OCI-LY7 (cell line): ENCODE measurements around the gene PIEZO1. TPM values are rescaled to one million over a fixed set of nuclear protein-coding genes. Genes with fewer than 3 reads are reported as not detected.

ENCODE experiments used
- BruUV-seq: library from RNA; stranded (reverse); fragments of 400-500 nt; replicated peaks from 2 replicates; lab custom pipeline; 2021; lab: Mats Ljungman, UMichigan
- CTCF ChIA-PET: fragments of 300-600 bp; sonication (Branson Sonifier 250); formaldehyde crosslinking; loops from one replicate; lab custom pipeline; 2022; ENCODE audit warnings: antibody characterized with exemption; ENCODE audit not compliant: unreplicated experiment; lab: Charles Lee
- POLR2A ChIA-PET: fragments of 300-600 bp; sonication (Branson Sonifier 250); formaldehyde crosslinking; loops from one replicate; lab custom pipeline; 2022; ENCODE audit warnings: antibody characterized with exemption; lab: Charles Lee
- DNase-seq: peaks from one replicate; pipeline ENCODE4 v3.0.0-alpha.2; 2015; ENCODE audit warnings: low spot score
- H2AFZ ChIP-seq: fragments of 200-600 bp; sonication (generic), shearing (Covaris generic); 2 replicates; pipeline ENCODE4 v1.6.1; 2014; ENCODE audit warnings: mild to moderate bottlenecking, antibody characterized with exemption, low read length, moderate library complexity
- H3K27ac ChIP-seq: fragments of 200-600 bp; sonication (generic); 2 replicates; pipeline ENCODE4 v1.5.1; 2014; ENCODE audit warnings: mixed run types, low read depth, mild to moderate bottlenecking, moderate library complexity, low read length, inconsistent platforms; ENCODE audit not compliant: poor library complexity, severe bottlenecking
- H3K36me3 ChIP-seq: fragments of 200-600 bp; sonication (generic); 2 replicates; pipeline ENCODE4 v1.6.1; 2014; ENCODE audit warnings: mild to moderate bottlenecking, antibody characterized with exemption, low read length, moderate library complexity, mixed read lengths; ENCODE audit not compliant: insufficient read depth
- H3K4me1 ChIP-seq: fragments of 200-600 bp; sonication (generic); 2 replicates; pipeline ENCODE4 v1.5.1; 2014; ENCODE audit warnings: mild to moderate bottlenecking, low read length; ENCODE audit not compliant: insufficient read depth, poor library complexity, severe bottlenecking
- H3K4me2 ChIP-seq: fragments of 200-600 bp; sonication (generic); 2 replicates; pipeline ENCODE4 v1.6.1; 2014; ENCODE audit warnings: mild to moderate bottlenecking, low read length
- H3K4me3 ChIP-seq: fragments of 200-600 bp; sonication (generic); 2 replicates; pipeline ENCODE4 v1.5.1; 2014; ENCODE audit warnings: mild to moderate bottlenecking, low read depth, low read length; ENCODE audit not compliant: poor library complexity, severe bottlenecking
- H3K79me2 ChIP-seq: fragments of 200-600 bp; sonication (generic); 2 replicates; pipeline ENCODE4 v1.6.1; 2016; ENCODE audit warnings: low read depth, mild to moderate bottlenecking, low read length, moderate library complexity, mixed read lengths; ENCODE audit not compliant: insufficient read depth
- H3K9me2 ChIP-seq: fragments of 200-600 bp; sonication (generic); 2 replicates; pipeline ENCODE4 v1.6.1; 2016; ENCODE audit warnings: mild to moderate bottlenecking, low read length, mixed read lengths; ENCODE audit not compliant: insufficient read depth
- H3K9me3 ChIP-seq: fragments of 200-600 bp; sonication (generic); 2 replicates; pipeline ENCODE4 v1.6.1; 2014; ENCODE audit warnings: mild to moderate bottlenecking, mixed run types, low read length, mixed read lengths
- H4K20me1 ChIP-seq: fragments of 200-600 bp; sonication (generic); 2 replicates; pipeline ENCODE4 v1.6.1; 2014; ENCODE audit warnings: mild to moderate bottlenecking, antibody characterized with exemption, low read length, moderate library complexity, mixed read lengths; ENCODE audit not compliant: insufficient read depth
- CTCF ChIP-seq: fragments of 200-600 bp; sonication (generic); conservative IDR thresholded peaks from 2 replicates; pipeline ENCODE4 v1.5.1; 2014; ENCODE audit warnings: mild to moderate bottlenecking, antibody characterized with exemption, low read length, moderate library complexity, mixed read lengths
- EZH2phosphoT487 ChIP-seq: fragments of 200-600 bp; sonication (generic); IDR thresholded peaks from 2 replicates; pipeline ENCODE4 v1.6.1; 2018; ENCODE audit warnings: low read depth, borderline replicate concordance, mild to moderate bottlenecking, mixed run types, antibody characterized with exemption, low read length, moderate library complexity, mixed read lengths
- intact Hi-C: fragments of 100-400 bp; cut with micrococcal nuclease; formaldehyde crosslinking; loops from one replicate; pipeline ENCODE4 v1.10.0; 2022; ENCODE audit not compliant: unreplicated experiment
- total RNA-seq, 2 experiments: library from RNA; depleted of rRNA in 1 of 2; stranded (reverse); fragments of >200 nt in 1 of 2; shearing (Covaris generic) in 1 of 2; gene quantifications; 2 replicates each; pipeline ENCODE4 v1.2.3, GENCODE V29; 2014 to 2022

The PIEZO1 gene
- total RNA-seq, 2 experiments from 2014 or later = 144 to 154 TPM

- Histone ChIP-seq H3K27ac (no peak overlapping the region), H3K4me2 (no peak overlapping the region), H2AFZ (no peak overlapping the region), H3K4me3 (no peak overlapping the region), H3K9me2 (no peaks in the 10 kb centered on the region), H3K36me3 (no peaks in the 10 kb centered on the region), H3K79me2 (no peaks in the 10 kb centered on the region), H3K9me3 (no peaks in the 10 kb centered on the region), H4K20me1 (peaks cover 8% of the 10 kb centered on the region; the same call in 1 of the 2 replicates), H3K4me1 (peaks cover 5% of the 10 kb centered on the region)
- ChIA-PET CTCF (no interaction called here), POLR2A (no interaction called here)
- intact Hi-C loops = no loop called here
- DNase-seq = no peak
- BruUV-seq = no TSS peak
- no peak for TF ChIP-seq CTCF
- TF ChIP-seq EZH2phosphoT487 = no peak
Measured at GRCh38 chr16:88761143-88761534, 23.9 kb downstream of the PIEZO1 start.

- Histone ChIP-seq H3K36me3 (no peaks in the 10 kb centered on the region), H4K20me1 (peaks cover 8% of the 10 kb centered on the region; the same call in 1 of the 2 replicates), H3K4me1 (peaks cover 5% of the 10 kb centered on the region), H2AFZ (no peak overlapping the region), H3K9me3 (no peaks in the 10 kb centered on the region), H3K4me3 (no peak overlapping the region), H3K4me2 (no peak overlapping the region), H3K27ac (no peak overlapping the region), H3K9me2 (no peaks in the 10 kb centered on the region), H3K79me2 (no peaks in the 10 kb centered on the region)
- no TSS peak for BruUV-seq
- no peak for DNase-seq
- ChIA-PET POLR2A (no interaction called here), CTCF (interaction anchor here (0.7 kb wide), 1 partner anchor 23 kb away, joined by 3 read pairs; no protein-coding TSS in a partner anchor)
- TF ChIP-seq EZH2phosphoT487 = no peak
- TF ChIP-seq CTCF = no peak
- intact Hi-C loops = no loop called here
Measured at GRCh38 chr16:88760424-88761142, 24.4 kb downstream of the PIEZO1 start.

- peaks cover 5% of the 10 kb centered on the region for H3K4me1 ChIP-seq
- BruUV-seq = no TSS peak
- intact Hi-C loops = no loop called here
- no peaks in the 10 kb centered on the region for H3K9me2 ChIP-seq
- H3K9me3 ChIP-seq = no peaks in the 10 kb centered on the region
- H3K27ac ChIP-seq = no peak overlapping the region
- H2AFZ ChIP-seq = no peak overlapping the region
- no peaks in the 10 kb centered on the region for H3K36me3 ChIP-seq
- H3K4me3 ChIP-seq = no peak overlapping the region
- DNase-seq = no peak
- POLR2A ChIA-PET = no interaction called here
- H3K4me2 ChIP-seq = no peak overlapping the region
- H4K20me1 ChIP-seq = peaks cover 8% of the 10 kb centered on the region; the same call in 1 of the 2 replicates
- no peak for TF ChIP-seq CTCF
- TF ChIP-seq EZH2phosphoT487 = no peak
- CTCF ChIA-PET = interaction anchor here (0.7 kb wide), 1 partner anchor 22 kb away, joined by 3 read pairs; no protein-coding TSS in a partner anchor
- no peaks in the 10 kb centered on the region for H3K79me2 ChIP-seq
Measured at GRCh38 chr16:88759976-88760350, 25.1 kb downstream of the PIEZO1 start.
